Measurements from ENCODE around the gene CALHM3. TPM values are rescaled to one million over a fixed set of nuclear protein-coding genes. Genes with fewer than 3 reads are reported as not detected.

CALHM3 gene
- total and polyA plus RNA-seq, 2 of the 13 experiments (the other 11 are each of a cell fraction or from before 2014, with no cell fraction given), result not detected

GRCh38 chr10:103448746-103449145, 30.3 kb downstream of the CALHM3 start:
- in situ Hi-C loops (cut with HindIII; ENCODE audit: extremely low pct_ligation_motif_present, low pct_unique_long_range_greater_than_20kb) (no loop called here), intact Hi-C loops (cut with micrococcal nuclease; ENCODE audit: unreplicated experiment) (no loop called here)
- Histone ChIP-seq H3K9me3 (ENCODE audit: low read length) (no peaks in the 10 kb centered on the region), H2AFZ (ENCODE audit: low read length) (no peak overlapping the region), H3K27me3 (ENCODE audit: control insufficient read depth in 1 of 2, insufficient read depth in 2 of 2, low read length in 2 of 2) (peaks cover 2 to 19% of the 10 kb centered on the region in 2 experiments; a peak in 4 of 5 replicates), H3K27ac (ENCODE audit: extremely low read length, insufficient read depth, low read length) (no peak overlapping the region), H3K9ac (ENCODE audit: insufficient read depth, low read depth, low read length) (no peak overlapping the region), H3K4me2 (ENCODE audit: low read depth, low read length) (no peak overlapping the region), H3K4me1 (ENCODE audit: insufficient read depth, low read length) (peaks cover 11% of the 10 kb centered on the region), H4K20me1 (ENCODE audit: insufficient read depth, low read length) (no peaks in the 10 kb centered on the region), H3K79me2 (ENCODE audit: insufficient read depth, low read length) (no peaks in the 10 kb centered on the region), H3K4me3 (replicated peaks in 1 of 3; ENCODE audit: insufficient read depth in 1 of 3, low read depth in 2 of 3, low read length in 3 of 3) (no peak overlapping the region), H3K36me3 (replicated peaks in 1 of 2; ENCODE audit: control insufficient read depth in 1 of 2, insufficient read depth in 2 of 2, low read length in 2 of 2) (peaks cover 10 to 23% of the 10 kb centered on the region in 2 experiments; a peak in 4 of 5 replicates)
- ChIA-PET CTCF (ENCODE audit: low intra/inter-chr PET ratio, low total read pairs) (no interaction called here), POLR2A (no interaction called here)
- FAIRE-seq (no peak), ATAC-seq (no peak), DNase-seq (ENCODE audit: low spot score) (no peak)
- no peak for TF ChIP-seq SP5 (CRISPR knock-in tag; IDR thresholded peaks at IDR 0.05; ENCODE audit: borderline replicate concordance, low read depth)
- no TSS peak for BruUV-seq (replicated peaks)
- 88% methylated on average over 1 of the region's 1 CpG for WGBS (ENCODE audit: low lambda C conversion rate)

GRCh38 chr10:103447187-103447586, 31.9 kb downstream of the CALHM3 start:
- H3K9ac ChIP-seq (ENCODE audit: insufficient read depth, low read depth, low read length), result no peak overlapping the region
- intact Hi-C loops (cut with micrococcal nuclease; ENCODE audit: unreplicated experiment) (no loop called here), in situ Hi-C loops (cut with HindIII; ENCODE audit: extremely low pct_ligation_motif_present, low pct_unique_long_range_greater_than_20kb) (no loop called here)
- H4K20me1 ChIP-seq (ENCODE audit: insufficient read depth, low read length), result no peaks in the 10 kb centered on the region
- H3K79me2 ChIP-seq (ENCODE audit: insufficient read depth, low read length), result no peaks in the 10 kb centered on the region
- H2AFZ ChIP-seq (ENCODE audit: low read length), result no peak overlapping the region
- TF ChIP-seq RBM22 (optimal IDR thresholded peaks at IDR 0.05; ENCODE audit: low read length), result peak; percentile 43
- no peak for TF ChIP-seq IRF9 (CRISPR knock-in tag; IDR thresholded peaks at IDR 0.05; ENCODE audit: borderline replicate concordance)
- TF ChIP-seq CREBL2 (CRISPR knock-in tag; IDR thresholded peaks at IDR 0.05; ENCODE audit: borderline replicate concordance), result no peak
- peak; percentile 84 for TF ChIP-seq AGO2 (optimal IDR thresholded peaks at IDR 0.05; ENCODE audit: low read depth, low read length)
- no peak for TF ChIP-seq RCOR2 (CRISPR knock-in tag; IDR thresholded peaks at IDR 0.05)
- no peak for TF ChIP-seq ATF4 (CRISPR knock-in tag; IDR thresholded peaks at IDR 0.05)
- TF ChIP-seq ZNF460 (CRISPR knock-in tag; IDR thresholded peaks at IDR 0.05; ENCODE audit: borderline replicate concordance), result no peak
- no peak for TF ChIP-seq NBN (conservative IDR thresholded peaks at IDR 0.05)
- ChIA-PET POLR2A (no interaction called here), CTCF (ENCODE audit: low intra/inter-chr PET ratio, low total read pairs) (no interaction called here)
- H3K9me3 ChIP-seq (ENCODE audit: low read length), result no peaks in the 10 kb centered on the region
- peaks cover 19 to 39% of the 10 kb centered on the region in 2 experiments; a peak in 4 of 5 replicates for H3K36me3 ChIP-seq (replicated peaks in 1 of 2; ENCODE audit: control insufficient read depth in 1 of 2, insufficient read depth in 2 of 2, low read length in 2 of 2)
- 95% methylated on average over 10 of the region's 23 CpGs for WGBS (ENCODE audit: low lambda C conversion rate)
- H3K27me3 ChIP-seq (ENCODE audit: control insufficient read depth in 1 of 2, insufficient read depth in 2 of 2, low read length in 2 of 2), result peaks cover 2 to 11% of the 10 kb centered on the region in 2 experiments; a peak in 3 of 5 replicates
- H3K27ac ChIP-seq (ENCODE audit: extremely low read length, insufficient read depth, low read length), result no peak overlapping the region
- H3K4me1 ChIP-seq (ENCODE audit: insufficient read depth, low read length), result peaks cover 5% of the 10 kb centered on the region; the same call in 1 of the 2 replicates
- ATAC-seq (no peak), DNase-seq (ENCODE audit: low spot score) (no peak), FAIRE-seq (no peak)
- H3K4me2 ChIP-seq (ENCODE audit: low read depth, low read length), result no peak overlapping the region
- no TSS peak for BruUV-seq (replicated peaks)
- H3K4me3 ChIP-seq (replicated peaks in 1 of 3; ENCODE audit: insufficient read depth in 1 of 3, low read depth in 2 of 3, low read length in 3 of 3), result no peak overlapping the region
